Measurements from ENCODE around the gene DLK2.
"Not testable (repeated sequence)": the region's sequence is repeated elsewhere in the genome, so short reads cannot be mapped to it uniquely, and the experiment has no call there.

The DLK2 gene

GRCh38 chr6:43481075-43481474 lies 25.7 kb upstream of the DLK2 start:
- DNase-seq, result no peak

- no peak for DNase-seq
Observed at GRCh38 chr6:43478008-43478372, 22.6 kb upstream of the DLK2 start.

DNA sequence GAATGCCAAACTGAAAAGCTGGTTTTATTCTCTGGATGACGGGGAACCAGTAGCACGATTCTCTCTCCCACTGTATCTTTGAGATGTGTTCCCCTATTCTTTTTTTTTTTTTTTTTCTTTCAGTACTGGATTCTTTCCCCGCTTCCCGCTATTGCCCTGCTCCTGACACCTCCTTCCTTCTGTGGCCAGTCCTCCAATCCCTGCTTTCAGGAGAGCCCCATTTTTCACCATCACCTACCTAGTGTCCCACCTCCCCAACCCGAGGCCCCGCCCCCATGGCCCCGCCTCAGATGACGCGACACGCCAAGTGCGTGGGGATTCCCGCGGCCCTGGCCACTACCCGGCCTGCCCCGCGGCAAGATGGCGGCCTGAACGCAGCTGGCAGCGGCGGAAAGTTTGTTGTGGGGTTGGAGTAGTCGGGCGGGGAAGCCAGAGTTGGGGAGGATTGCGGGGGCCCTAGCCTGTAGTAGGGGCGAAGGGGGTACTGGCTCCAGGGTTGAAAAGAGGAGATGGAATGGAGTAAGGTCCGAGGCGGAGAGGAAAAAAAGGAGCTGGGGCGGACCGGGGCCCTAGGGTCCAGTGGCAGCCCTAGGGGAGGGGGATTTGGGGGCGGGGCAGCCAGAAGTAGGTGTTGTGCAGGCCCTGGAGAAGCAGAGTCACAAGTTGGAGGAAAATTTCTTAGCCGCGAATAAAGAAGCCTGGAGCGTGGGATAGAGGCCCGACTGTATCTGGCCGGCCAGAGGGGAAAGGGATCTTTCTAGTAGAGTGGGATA lies 22.1 kb upstream of the DLK2 start, which contains the start of gene TJAP1:
Gene TJAP1, plus strand, starts transcription at position 336 of the 773 bp plus-strand sequence. CDS start 21,432 bp downstream, outside the sequence.
- peak; percentile 90 for DNase-seq

DNA sequence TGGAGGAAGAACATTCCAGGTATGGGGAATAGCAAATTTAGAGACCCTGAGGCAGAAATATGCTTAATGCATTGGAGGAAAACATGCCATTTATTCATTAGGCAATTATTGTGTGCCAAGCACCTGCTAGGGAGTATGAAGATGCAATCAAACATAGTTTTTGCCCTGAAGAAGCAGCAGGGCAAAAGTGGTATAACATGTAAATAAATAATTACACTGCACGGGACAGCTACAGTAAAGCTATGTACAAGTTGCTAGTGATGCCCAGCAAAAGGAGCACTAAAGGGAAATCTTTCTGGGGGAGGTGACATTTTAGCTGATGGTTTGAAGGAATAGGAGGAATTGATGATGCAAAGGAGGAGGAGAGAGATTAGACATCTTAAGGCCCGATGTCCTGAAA lies 21.4 kb upstream of the DLK2 start:
- DNase-seq, result no peak

DNA sequence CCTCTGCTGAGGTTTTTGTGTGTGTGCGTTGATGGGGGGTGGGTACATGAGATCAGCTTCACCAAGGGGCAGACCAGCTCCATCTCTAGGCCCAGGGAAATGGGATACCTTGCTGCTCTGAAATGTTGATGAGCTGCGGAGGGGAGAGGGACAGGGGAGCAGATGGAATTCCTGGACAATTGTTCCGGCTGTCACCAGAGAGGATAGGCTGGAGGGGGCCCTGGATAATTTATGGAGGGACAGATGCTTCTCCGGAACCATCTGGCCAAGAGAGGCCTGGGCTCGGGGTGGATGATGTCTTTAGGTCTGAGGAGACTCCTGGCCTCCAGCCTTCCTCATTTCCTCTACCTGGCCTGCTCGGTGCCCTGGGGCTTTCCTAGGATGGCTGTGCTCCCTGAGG lies 20.2 kb upstream of the DLK2 start:
- DNase-seq, result no peak

- no peak for DNase-seq
Observed at GRCh38 chr6:43472515-43472914, 17.2 kb upstream of the DLK2 start.

- DNase-seq, result no peak
Observed at GRCh38 chr6:43471399-43471798, 16.1 kb upstream of the DLK2 start.

DNA sequence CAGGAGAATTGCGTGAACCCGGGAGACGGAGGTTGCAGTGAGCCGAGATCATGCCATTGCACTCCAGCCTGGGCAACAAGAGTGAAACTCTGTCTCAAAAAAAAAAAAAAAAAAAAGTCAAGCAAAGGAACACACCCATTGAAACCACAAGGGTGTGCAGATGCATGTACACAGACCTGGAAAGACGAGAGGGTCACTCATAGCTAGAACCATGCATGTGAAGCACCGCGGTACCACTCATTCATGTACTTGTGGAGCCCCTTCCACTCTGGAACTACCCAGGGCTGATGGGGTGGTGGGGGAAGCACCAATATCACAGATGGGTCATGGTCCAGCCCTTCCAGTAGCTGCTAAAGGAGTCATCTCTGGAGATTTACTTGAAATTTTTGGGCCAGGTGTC lies 14.6 kb upstream of the DLK2 start:
- DNase-seq, result no peak

GRCh38 chr6:43468748-43469681 lies 13.7 kb upstream of the DLK2 start:
- DNase-seq, result no peak

GRCh38 chr6:43468240-43468639 lies 12.9 kb upstream of the DLK2 start:
- no peak for DNase-seq

GRCh38 chr6:43467752-43468151 lies 12.4 kb upstream of the DLK2 start:
- DNase-seq, result no peak

DNA sequence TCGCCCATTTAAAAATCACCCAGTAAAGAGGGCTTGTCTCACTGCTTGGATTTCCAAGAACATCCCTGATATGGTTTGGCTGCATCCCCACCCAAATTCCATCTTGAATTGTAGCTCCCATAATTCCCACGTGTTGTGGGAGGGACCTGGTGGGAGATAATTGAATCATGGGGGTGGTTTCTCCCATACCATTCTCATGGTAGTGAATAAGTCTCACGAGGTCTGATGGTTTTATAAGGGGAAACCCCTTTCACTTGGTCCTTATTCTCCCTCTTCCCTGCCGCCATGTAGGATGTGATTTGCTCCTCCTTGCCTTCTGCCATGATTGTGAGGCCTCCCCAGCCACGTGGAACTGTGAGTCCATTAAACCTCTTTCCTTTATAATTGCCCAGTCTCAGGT lies 11.9 kb upstream of the DLK2 start:
- DNase-seq, result not testable (repeated sequence)

DNA sequence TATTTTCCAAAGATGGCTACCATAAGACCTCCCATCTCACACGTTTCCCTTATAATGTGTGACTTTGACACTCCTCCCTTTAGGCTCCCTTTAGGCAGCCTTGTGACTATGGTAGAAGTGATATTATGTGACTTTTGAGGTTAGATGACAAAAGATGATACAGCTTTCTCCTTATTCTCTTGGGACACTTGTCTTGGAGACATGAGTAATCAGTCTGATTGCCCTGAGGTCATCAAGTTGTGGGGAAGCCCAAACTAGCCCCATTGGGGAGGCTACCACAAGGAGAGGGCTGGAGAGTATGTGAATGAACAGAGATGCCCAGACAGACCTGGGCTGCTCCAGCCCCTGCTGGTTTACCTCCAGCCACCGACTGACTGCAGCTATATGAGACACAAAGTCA lies 10.6 kb upstream of the DLK2 start:
- no peak for DNase-seq

DNA sequence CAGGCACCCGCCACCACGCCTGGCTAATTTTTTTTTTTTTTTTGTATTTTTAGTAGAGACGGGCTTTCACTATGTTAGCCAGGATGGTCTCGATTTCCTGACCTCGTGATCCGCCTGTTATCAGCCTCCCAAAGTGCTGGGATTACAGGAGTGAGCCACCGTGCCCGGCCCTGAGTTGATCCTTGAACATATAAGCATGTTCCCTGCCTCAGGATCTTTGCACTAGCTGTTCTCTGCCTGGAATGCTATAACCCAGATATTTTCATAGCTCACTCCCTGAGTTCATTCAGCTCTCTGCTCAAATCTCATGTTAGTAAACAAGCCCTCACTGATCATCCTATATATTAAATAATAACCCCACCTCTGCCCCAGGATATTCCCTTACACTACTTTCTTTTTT lies 9.0 kb upstream of the DLK2 start:
- no peak for DNase-seq

- no peak for DNase-seq
Observed at GRCh38 chr6:43461936-43462335, 6.6 kb upstream of the DLK2 start.

DNA sequence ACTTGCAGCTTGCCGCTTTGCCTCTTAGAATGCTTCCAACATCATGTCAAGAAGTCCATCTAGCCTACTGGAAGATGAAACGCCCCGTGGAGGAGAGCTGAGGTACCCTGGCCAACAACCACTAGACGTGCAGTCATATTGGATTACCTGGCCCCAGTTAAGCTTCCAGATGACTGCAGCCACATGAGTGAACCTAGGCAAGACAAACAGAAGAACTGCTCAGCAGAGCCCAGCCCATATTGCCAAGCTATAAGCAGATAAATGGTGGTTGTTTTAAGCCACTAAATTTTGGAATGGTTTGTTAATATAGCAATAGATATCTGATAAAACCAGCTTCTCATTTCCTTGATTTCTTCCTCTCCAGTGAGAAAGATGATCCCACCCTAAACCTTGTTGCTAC lies 4.7 kb upstream of the DLK2 start:
- DNase-seq, result no peak

- no peak for DNase-seq
Observed at GRCh38 chr6:43459535-43459934, 4.2 kb upstream of the DLK2 start.

DNA sequence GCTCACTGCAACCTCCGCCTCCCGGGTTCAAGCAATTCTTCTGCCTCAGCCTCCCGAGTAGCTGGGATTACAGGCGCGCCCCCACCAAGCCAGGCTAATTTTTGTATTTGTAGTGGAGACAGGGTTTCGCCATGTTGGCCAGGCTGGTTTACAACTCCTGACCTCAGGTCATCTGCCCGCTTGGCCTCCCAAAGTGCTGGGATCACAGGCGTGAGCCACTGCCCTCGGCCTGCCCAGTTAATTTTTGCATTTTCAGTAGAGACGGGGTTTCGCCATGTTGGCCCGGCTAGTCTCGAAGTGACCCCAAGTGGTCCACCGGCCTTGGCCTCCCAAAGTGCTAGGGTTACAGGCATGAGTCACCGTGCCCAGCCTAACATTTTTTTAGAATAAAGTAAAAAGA lies 2.8 kb upstream of the DLK2 start:
- DNase-seq, result not testable (repeated sequence)

GRCh38 chr6:43457643-43458042 lies 2.3 kb upstream of the DLK2 start:
- no peak for DNase-seq

GRCh38 chr6:43454696-43455530 lies 435 bp downstream of the DLK2 start:
- peak; percentile 87 for DNase-seq

DNA sequence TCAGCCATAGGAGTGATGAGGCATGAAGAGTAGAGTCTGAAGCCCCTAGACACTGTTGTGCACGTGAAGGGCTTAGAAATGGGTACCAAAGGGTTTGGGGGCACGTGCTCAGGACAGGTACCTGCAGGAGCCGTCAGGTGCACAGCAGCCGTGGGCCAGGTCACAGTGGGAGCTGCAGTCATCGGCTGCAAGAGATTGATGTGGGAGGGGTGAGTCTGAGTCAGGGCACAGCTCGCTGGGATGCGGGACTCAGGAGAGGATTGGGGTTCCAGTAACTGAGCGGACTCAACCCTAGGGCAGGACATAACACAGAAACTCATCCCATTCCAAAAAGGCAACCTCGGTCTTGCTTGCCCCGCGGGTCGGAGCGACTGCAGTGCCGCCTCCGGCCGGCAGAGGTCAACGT lies 1.1 kb downstream of the DLK2 start:
- no peak for DNase-seq

GRCh38 chr6:43453831-43454230 lies 1.5 kb downstream of the DLK2 start:
- DNase-seq, result no peak

- DNase-seq, result no peak
Observed at GRCh38 chr6:43452896-43453295, 2.5 kb downstream of the DLK2 start.

Data from EL (cell line).